Measurements from ENCODE around the gene APMAP.

APMAP gene

DNA sequence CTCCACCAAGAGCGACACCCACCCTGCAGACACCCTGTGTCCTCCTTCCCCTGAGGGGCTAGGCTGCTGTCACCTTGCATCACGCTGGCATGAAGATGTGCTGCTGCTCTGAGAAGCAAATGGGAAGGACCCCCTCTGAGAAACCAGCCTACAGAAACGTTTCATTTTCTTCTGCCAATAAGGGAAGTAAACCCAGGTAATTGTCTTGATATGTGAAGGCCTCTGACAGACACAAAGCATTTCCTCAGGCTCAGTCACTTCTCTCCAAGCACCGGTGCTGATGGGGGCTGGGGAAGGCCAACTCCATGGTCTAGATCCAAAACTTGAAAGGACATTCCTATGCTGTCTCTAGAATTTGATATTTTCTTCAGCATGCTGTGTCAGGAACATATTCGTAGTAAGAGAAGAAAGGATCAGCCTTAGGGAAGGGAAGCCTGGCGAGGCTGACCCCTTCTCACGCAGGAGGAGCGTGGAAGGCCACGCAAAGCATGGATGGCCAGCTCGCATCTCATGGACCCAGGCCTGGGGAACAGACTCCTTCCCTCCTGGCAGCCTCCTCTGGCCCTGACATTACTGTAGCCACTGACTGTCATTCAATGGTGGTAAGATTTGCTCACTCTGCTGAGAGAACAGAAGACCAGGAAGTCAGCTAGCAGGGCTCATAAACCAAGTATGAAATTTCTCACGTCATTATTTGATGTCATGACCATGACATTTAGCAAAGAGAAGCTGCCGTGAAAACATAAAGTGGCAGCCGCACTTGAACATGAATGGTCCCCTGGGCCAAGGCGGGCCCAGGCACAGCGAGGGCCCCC, 44.9 kb upstream of the APMAP start:
- TF ChIP-seq CTCF (IDR thresholded peaks at IDR 0.05; ENCODE audit: extremely low read depth, insufficient read depth, missing control alignments), result no peak
- in situ Hi-C loops (cut with MboI; ENCODE audit: low pct_unique_long_range_greater_than_20kb, low sequenced_read_pairs, unreplicated experiment), result no loop called here
- DNase-seq (ENCODE audit: low spot score), result no peak

DNA sequence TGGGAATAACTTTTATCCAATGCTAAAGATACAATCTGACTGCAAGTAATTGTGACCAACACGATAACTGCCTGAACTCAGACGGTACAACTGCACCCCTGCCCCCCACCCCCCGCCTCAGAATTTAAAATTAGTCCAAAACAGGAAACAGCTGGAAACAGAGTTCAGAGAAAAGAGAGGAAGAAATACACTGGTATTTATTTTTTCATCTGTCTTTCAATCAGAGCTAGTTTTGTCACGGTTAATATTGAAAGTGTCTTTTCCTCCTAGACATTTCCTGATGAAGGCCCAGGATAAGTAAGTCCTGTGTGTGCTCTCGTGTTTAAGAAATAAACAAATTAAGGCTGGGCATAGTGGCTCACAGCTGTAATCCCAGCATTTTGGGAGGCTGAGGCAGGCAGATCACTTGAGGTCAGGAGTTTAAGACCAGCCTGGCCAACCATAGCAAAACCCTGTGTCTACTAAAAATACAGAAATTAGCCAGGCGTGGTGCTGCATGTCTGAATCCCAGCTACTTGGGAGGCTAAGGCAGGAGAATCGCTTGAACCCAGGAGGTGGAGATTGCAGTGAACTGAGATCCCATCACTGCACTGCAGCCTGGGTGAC, 43.9 kb upstream of the APMAP start:
- no peak for DNase-seq (ENCODE audit: low spot score)
- TF ChIP-seq CTCF (IDR thresholded peaks at IDR 0.05; ENCODE audit: extremely low read depth, insufficient read depth, missing control alignments), result no peak
- in situ Hi-C loops (cut with MboI; ENCODE audit: low pct_unique_long_range_greater_than_20kb, low sequenced_read_pairs, unreplicated experiment), result no loop called here

- in situ Hi-C loops (cut with MboI; ENCODE audit: low pct_unique_long_range_greater_than_20kb, low sequenced_read_pairs, unreplicated experiment), result no loop called here
- no peak for TF ChIP-seq CTCF (IDR thresholded peaks at IDR 0.05; ENCODE audit: extremely low read depth, insufficient read depth, missing control alignments)
- DNase-seq (ENCODE audit: low spot score), result no peak
Measured at GRCh38 chr20:25035921-25036320, 43.4 kb upstream of the APMAP start.

- in situ Hi-C loops (cut with MboI; ENCODE audit: low pct_unique_long_range_greater_than_20kb, low sequenced_read_pairs, unreplicated experiment), result no loop called here
- no peak for DNase-seq (ENCODE audit: low spot score)
- TF ChIP-seq CTCF (IDR thresholded peaks at IDR 0.05; ENCODE audit: extremely low read depth, insufficient read depth, missing control alignments), result no peak
Measured at GRCh38 chr20:25033924-25034300, 41.4 kb upstream of the APMAP start.

DNA sequence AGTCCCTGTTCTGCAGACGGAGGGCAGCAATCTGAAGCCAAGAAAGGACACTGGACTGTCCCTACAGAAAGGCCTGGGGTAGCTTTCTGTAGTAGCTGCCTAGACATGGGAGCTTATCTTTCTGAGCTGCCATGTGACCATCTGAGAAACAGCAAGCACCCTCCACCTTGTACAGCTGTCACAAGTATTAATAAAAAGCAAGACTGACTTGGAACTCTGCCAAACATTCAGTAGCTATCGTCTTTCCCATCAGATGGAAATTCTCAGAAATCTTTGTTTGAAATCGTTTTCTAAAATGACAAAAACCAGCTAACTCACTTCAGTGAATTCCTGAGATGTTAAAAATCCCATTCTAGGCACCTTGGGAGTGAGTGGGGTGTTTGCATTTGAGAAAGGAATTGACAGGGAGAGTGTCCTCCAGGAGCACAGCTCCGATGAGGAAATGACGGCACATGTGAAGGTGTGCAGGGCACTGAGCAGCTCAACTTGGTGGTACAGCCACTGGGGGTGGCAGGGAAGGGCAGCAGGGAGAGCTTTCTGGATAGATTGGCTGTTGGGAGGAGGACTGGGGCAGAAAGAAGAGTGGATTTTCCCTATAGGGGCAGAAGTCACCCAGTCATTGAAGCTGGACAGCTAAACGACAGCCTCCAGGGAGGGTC, 40.8 kb upstream of the APMAP start:
- no peak for TF ChIP-seq CTCF (IDR thresholded peaks at IDR 0.05; ENCODE audit: extremely low read depth, insufficient read depth, missing control alignments)
- DNase-seq (ENCODE audit: low spot score), result no peak
- in situ Hi-C loops (cut with MboI; ENCODE audit: low pct_unique_long_range_greater_than_20kb, low sequenced_read_pairs, unreplicated experiment), result no loop called here

- in situ Hi-C loops (cut with MboI; ENCODE audit: low pct_unique_long_range_greater_than_20kb, low sequenced_read_pairs, unreplicated experiment), result no loop called here
- DNase-seq (ENCODE audit: low spot score), result no peak
- no peak for TF ChIP-seq CTCF (IDR thresholded peaks at IDR 0.05; ENCODE audit: extremely low read depth, insufficient read depth, missing control alignments)
Measured at GRCh38 chr20:25032478-25033264, 40.1 kb upstream of the APMAP start.
